K562 (cell line): Measurements from ENCODE around the gene MYMX. TPM values are rescaled to one million over a fixed set of nuclear protein-coding genes. Genes with fewer than 3 reads are reported as not detected.
A peak's percentile ranks its signal among the peaks of the same experiment; 100 is the strongest.

ENCODE experiments used
- ELF1 ChIP-seq: fragments of 200-800 bp; sonication (Bioruptor generic); IDR thresholded peaks from 2 replicates; pipeline ENCODE4 v1.6.1; 2016; ENCODE audit warnings: missing genetic modification characterization, missing compliant biosample characterization
- ETV1 ChIP-seq: fragments of 450-650 bp; conservative IDR thresholded peaks from 2 replicates; pipeline ENCODE4 v1.6.1; 2016; ENCODE audit warnings: missing genetic modification characterization, control low read depth, low read depth, missing compliant biosample characterization
- SMARCE1 ChIP-seq: fragments of 450-650 bp; IDR thresholded peaks from 2 replicates; pipeline ENCODE4 v1.7.1; 2016; ENCODE audit warnings: mild to moderate bottlenecking
- SREBF2 ChIP-seq: sonication (generic); formaldehyde crosslinking; IDR thresholded peaks from 2 replicates; pipeline ENCODE4 v1.4.0; 2020; ENCODE audit warnings: mild to moderate bottlenecking, missing genetic modification reagents
- TBP ChIP-seq: optimal IDR thresholded peaks from 2 replicates; pipeline ENCODE3; 2011; ENCODE audit warnings: low read depth, low read length, improper control_type of control experiment
- ZBTB33 ChIP-seq: sonication (generic); formaldehyde crosslinking; IDR thresholded peaks from 2 replicates; pipeline ENCODE4 v1.8.1; 2023; ENCODE audit warnings: mild to moderate bottlenecking, missing genetic modification reagents
- ZNF324 ChIP-seq: fragments of 250-450 bp; sonication (Bioruptor Pico); IDR thresholded peaks from 2 replicates; pipeline ENCODE4 v1.4.0; 2020; ENCODE audit warnings: mild to moderate bottlenecking
- ZNF583 ChIP-seq: fragments of 250-450 bp; sonication (Bioruptor Pico); IDR thresholded peaks from 2 replicates; pipeline ENCODE4 v1.4.0; 2020
- ZNF639 ChIP-seq, 2 experiments: fragments of 200-800 bp in 1 of 2; sonication (Bioruptor generic) in 1 of 2; sonication (generic) in 1 of 2; formaldehyde crosslinking in 1 of 2; IDR thresholded peaks in 1 of 2; conservative IDR thresholded peaks in 1 of 2; 2 replicates each; pipeline versions ENCODE4 v1.5.0 to v1.6.1; 2016 to 2020; ENCODE audit warnings: missing compliant biosample characterization in 1 of 2, missing genetic modification characterization in 1 of 2, missing genetic modification reagents in 1 of 2
- polyA plus RNA-seq, 8 experiments: library from polyadenylated mRNA; depleted of rRNA in 4 of 8; stranded (reverse) in 5 of 8; unstranded in 3 of 8; fragments of >200 nt; fragmentation: Nextera tagmentation in 2 of 8; fragmentation: Illumina TruSeq in 1 of 8; extraction: Ambion mirVana in 2 of 8; extraction: Trizol in 1 of 8; gene quantifications; 2 replicates each; pipeline versions ENCODE4 v1.2.1 to v1.2.3, GENCODE V29; 2011 to 2014; ENCODE audit warnings: inconsistent platforms in 1 of 8, missing spikeins in 1 of 8
- total RNA-seq, 7 experiments: library from RNA; depleted of rRNA in 6 of 7; stranded (reverse); fragments of >200 nt in 6 of 7; fragmentation: Illumina TruSeq in 2 of 7; extraction: Trizol in 2 of 7; gene quantifications; 2 replicates each; pipeline versions ENCODE4 v1.2.1 to v1.2.3, GENCODE V29; 2011 to 2021; ENCODE audit warnings: low replicate concordance in 1 of 7
- TF ChIP-seq, protein P1 (sequence below): fragments of 250-450 bp; sonication (Bioruptor Pico); IDR thresholded peaks from 2 replicates; pipeline ENCODE4 v1.8.0; 2021; ENCODE audit warnings: mild to moderate bottlenecking, moderate library complexity
- TF ChIP-seq, protein P2 (sequence below): fragments of 450-650 bp; IDR thresholded peaks from 2 replicates; pipeline ENCODE4 v1.7.1; 2018; ENCODE audit warnings: mild to moderate bottlenecking, low read depth; ENCODE audit not compliant: partially characterized antibody
- TF ChIP-seq, protein P3 (sequence below): fragments of 450-650 bp; conservative IDR thresholded peaks from 2 replicates; pipeline ENCODE4 v1.6.1; 2016; ENCODE audit warnings: missing genetic modification characterization, low read depth, mild to moderate bottlenecking, missing compliant biosample characterization, moderate library complexity
- TF ChIP-seq, protein P4 (sequence below): fragments of 150-350 bp; conservative IDR thresholded peaks from 2 replicates; pipeline ENCODE4 v1.6.1; 2014; ENCODE audit warnings: low read length

MYMX gene
- total and polyA plus RNA-seq, 9 of the 15 experiments (the other 6 are each of a cell fraction or from before 2014, with no cell fraction given) = 0.12 TPM; not detected in 8

DNA sequence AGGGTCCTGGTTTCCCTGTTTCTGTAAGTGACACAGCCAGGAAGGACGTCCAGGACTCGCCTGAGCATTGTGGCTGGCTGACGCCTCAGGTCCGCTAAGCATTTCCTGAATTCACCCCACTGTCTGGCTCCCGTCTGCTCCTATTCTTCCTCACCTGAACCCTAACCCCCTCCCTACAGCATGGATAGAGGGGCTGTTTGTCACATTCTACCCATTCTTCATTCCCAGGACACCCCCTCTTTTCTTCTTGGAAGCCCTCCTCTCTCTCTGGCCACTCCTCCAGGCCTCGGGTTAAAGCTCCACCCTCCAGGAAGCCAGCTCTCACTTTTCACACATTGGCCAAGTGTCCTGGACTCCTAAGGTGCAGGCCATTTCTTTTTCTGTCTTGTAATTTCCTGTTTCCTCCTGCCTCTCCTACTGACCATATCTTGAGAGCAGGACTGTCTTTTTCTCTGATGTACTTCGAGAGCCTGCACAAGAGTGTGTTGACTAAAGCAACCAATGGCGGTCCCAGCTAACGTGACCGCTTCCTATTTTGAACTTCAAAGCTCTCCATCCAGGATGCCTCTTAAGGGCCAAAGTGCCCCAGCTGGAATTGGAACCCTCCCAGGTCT is 24.2 kb upstream of the MYMX start (continued):
- TF ChIP-seq ZNF639 (CRISPR knock-in tag; conservative IDR thresholded peaks at IDR 0.05 in 1 of 2, IDR thresholded peaks at IDR 0.05 in 1 of 2) (peak in 1 of 2 experiments; percentile 56; a peak in 1 of 4 replicates), TBP (peak; percentile 57), ETV1 (tag) (0 out of 2 replicates have a peak, but pooled peaks have one; percentile 14), ZNF324 (CRISPR knock-in tag) (0 out of 2 replicates have a peak, but pooled peaks have one; percentile 17), ZBTB33 (CRISPR knock-in tag) (peak; percentile 88), ELF1 (tag) (no peak; the same call in 1 of the 2 replicates), SREBF2 (CRISPR knock-in tag) (no peak), ZNF583 (CRISPR knock-in tag) (no peak), SMARCE1 (0 out of 2 replicates have a peak, but pooled peaks have one; percentile 14)
- TF ChIP-seq, protein P1, sequence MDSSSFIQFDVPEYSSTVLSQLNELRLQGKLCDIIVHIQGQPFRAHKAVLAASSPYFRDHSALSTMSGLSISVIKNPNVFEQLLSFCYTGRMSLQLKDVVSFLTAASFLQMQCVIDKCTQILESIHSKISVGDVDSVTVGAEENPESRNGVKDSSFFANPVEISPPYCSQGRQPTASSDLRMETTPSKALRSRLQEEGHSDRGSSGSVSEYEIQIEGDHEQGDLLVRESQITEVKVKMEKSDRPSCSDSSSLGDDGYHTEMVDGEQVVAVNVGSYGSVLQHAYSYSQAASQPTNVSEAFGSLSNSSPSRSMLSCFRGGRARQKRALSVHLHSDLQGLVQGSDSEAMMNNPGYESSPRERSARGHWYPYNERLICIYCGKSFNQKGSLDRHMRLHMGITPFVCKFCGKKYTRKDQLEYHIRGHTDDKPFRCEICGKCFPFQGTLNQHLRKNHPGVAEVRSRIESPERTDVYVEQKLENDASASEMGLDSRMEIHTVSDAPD (CRISPR knock-in tag) = no peak
- TF ChIP-seq, protein P2, sequence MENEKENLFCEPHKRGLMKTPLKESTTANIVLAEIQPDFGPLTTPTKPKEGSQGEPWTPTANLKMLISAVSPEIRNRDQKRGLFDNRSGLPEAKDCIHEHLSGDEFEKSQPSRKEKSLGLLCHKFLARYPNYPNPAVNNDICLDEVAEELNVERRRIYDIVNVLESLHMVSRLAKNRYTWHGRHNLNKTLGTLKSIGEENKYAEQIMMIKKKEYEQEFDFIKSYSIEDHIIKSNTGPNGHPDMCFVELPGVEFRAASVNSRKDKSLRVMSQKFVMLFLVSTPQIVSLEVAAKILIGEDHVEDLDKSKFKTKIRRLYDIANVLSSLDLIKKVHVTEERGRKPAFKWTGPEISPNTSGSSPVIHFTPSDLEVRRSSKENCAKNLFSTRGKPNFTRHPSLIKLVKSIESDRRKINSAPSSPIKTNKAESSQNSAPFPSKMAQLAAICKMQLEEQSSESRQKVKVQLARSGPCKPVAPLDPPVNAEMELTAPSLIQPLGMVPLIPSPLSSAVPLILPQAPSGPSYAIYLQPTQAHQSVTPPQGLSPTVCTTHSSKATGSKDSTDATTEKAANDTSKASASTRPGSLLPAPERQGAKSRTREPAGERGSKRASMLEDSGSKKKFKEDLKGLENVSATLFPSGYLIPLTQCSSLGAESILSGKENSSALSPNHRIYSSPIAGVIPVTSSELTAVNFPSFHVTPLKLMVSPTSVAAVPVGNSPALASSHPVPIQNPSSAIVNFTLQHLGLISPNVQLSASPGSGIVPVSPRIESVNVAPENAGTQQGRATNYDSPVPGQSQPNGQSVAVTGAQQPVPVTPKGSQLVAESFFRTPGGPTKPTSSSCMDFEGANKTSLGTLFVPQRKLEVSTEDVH = no peak
- TF ChIP-seq, protein P3, sequence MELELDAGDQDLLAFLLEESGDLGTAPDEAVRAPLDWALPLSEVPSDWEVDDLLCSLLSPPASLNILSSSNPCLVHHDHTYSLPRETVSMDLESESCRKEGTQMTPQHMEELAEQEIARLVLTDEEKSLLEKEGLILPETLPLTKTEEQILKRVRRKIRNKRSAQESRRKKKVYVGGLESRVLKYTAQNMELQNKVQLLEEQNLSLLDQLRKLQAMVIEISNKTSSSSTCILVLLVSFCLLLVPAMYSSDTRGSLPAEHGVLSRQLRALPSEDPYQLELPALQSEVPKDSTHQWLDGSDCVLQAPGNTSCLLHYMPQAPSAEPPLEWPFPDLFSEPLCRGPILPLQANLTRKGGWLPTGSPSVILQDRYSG (tag) = 0 out of 2 replicates have a peak, but pooled peaks have one; percentile 34
- TF ChIP-seq, protein P4, sequence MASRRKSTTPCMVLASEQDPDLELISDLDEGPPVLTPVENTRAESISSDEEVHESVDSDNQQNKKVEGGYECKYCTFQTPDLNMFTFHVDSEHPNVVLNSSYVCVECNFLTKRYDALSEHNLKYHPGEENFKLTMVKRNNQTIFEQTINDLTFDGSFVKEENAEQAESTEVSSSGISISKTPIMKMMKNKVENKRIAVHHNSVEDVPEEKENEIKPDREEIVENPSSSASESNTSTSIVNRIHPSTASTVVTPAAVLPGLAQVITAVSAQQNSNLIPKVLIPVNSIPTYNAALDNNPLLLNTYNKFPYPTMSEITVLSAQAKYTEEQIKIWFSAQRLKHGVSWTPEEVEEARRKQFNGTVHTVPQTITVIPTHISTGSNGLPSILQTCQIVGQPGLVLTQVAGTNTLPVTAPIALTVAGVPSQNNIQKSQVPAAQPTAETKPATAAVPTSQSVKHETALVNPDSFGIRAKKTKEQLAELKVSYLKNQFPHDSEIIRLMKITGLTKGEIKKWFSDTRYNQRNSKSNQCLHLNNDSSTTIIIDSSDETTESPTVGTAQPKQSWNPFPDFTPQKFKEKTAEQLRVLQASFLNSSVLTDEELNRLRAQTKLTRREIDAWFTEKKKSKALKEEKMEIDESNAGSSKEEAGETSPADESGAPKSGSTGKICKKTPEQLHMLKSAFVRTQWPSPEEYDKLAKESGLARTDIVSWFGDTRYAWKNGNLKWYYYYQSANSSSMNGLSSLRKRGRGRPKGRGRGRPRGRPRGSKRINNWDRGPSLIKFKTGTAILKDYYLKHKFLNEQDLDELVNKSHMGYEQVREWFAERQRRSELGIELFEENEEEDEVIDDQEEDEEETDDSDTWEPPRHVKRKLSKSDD = no peak
